ENCODE data around the gene NEDD4L.

Gene NEDD4L

GRCh38 chr18:58037163-58037562 is 6.9 kb upstream of the NEDD4L start (continued):
- TF ChIP-seq CSRNP3 (CRISPR knock-in tag; IDR thresholded peaks at IDR 0.05), result no peak

GRCh38 chr18:58038063-58038462 is 6.0 kb upstream of the NEDD4L start:
- TF ChIP-seq TCF4 (CRISPR knock-in tag; IDR thresholded peaks at IDR 0.05; ENCODE audit: borderline replicate concordance) (no peak), PPARA (CRISPR knock-in tag; IDR thresholded peaks at IDR 0.05; ENCODE audit: borderline replicate concordance) (no peak), GLIS3 (CRISPR knock-in tag; IDR thresholded peaks at IDR 0.05) (no peak), TSHZ2 (CRISPR knock-in tag; IDR thresholded peaks at IDR 0.05) (no peak), BACH2 (CRISPR knock-in tag; IDR thresholded peaks at IDR 0.05; ENCODE audit: borderline replicate concordance) (no peak), ESRRG (CRISPR knock-in tag; IDR thresholded peaks at IDR 0.05) (no peak), ZNF70 (CRISPR knock-in tag; IDR thresholded peaks at IDR 0.05) (no peak), ZFP30 (CRISPR knock-in tag; IDR thresholded peaks at IDR 0.05) (no peak), ISL1 (CRISPR knock-in tag; IDR thresholded peaks at IDR 0.05) (no peak)

GRCh38 chr18:58041633-58042032 is 2.4 kb upstream of the NEDD4L start:
- TF ChIP-seq BACH2 (CRISPR knock-in tag; IDR thresholded peaks at IDR 0.05; ENCODE audit: borderline replicate concordance) (no peak), TCF4 (CRISPR knock-in tag; IDR thresholded peaks at IDR 0.05; ENCODE audit: borderline replicate concordance) (no peak), OSR1 (CRISPR knock-in tag; IDR thresholded peaks at IDR 0.05) (no peak)
- ATAC-seq, result no peak

More at GRCh38 chr18:58038063-58038462, 6.0 kb upstream of the NEDD4L start:
- no peak for ATAC-seq

GRCh38 chr18:58042826-58043490 is 1.1 kb upstream of the NEDD4L start:
- TF ChIP-seq ZFP30 (CRISPR knock-in tag; IDR thresholded peaks at IDR 0.05) (no peak), ZFP3 (CRISPR knock-in tag; IDR thresholded peaks at IDR 0.05) (no peak), GLIS3 (CRISPR knock-in tag; IDR thresholded peaks at IDR 0.05) (no peak), ZNF70 (CRISPR knock-in tag; IDR thresholded peaks at IDR 0.05) (no peak), TOX (CRISPR knock-in tag; IDR thresholded peaks at IDR 0.05; ENCODE audit: borderline replicate concordance) (no peak), PPARA (CRISPR knock-in tag; IDR thresholded peaks at IDR 0.05; ENCODE audit: borderline replicate concordance) (no peak), CSDC2 (CRISPR knock-in tag; IDR thresholded peaks at IDR 0.05) (no peak), RARB (CRISPR knock-in tag; IDR thresholded peaks at IDR 0.05) (no peak), TSHZ2 (CRISPR knock-in tag; IDR thresholded peaks at IDR 0.05) (no peak), OSR1 (CRISPR knock-in tag; IDR thresholded peaks at IDR 0.05) (no peak), CREB5 (CRISPR knock-in tag; IDR thresholded peaks at IDR 0.05; ENCODE audit: low read depth) (no peak), PATZ1 (CRISPR knock-in tag; IDR thresholded peaks at IDR 0.05; ENCODE audit: borderline replicate concordance) (no peak), ESRRG (CRISPR knock-in tag; IDR thresholded peaks at IDR 0.05) (no peak), CSRNP3 (CRISPR knock-in tag; IDR thresholded peaks at IDR 0.05) (no peak), ZNF8 (CRISPR knock-in tag; IDR thresholded peaks at IDR 0.05) (no peak), ZNF565 (CRISPR knock-in tag; conservative IDR thresholded peaks at IDR 0.05; ENCODE audit: low read depth) (no peak), BACH2 (CRISPR knock-in tag; IDR thresholded peaks at IDR 0.05; ENCODE audit: borderline replicate concordance) (no peak)

More at GRCh38 chr18:58042826-58043490, 1.1 kb upstream of the NEDD4L start:
- peak; percentile 2; the same call in 2 of the 3 replicates for ATAC-seq
